ENCODE data around the gene MEGF6. TPM values are rescaled to one million over a fixed set of nuclear protein-coding genes. Genes with fewer than 3 reads are reported as not detected.

MEGF6 gene
- total RNA-seq, 1 experiment from 2014 or later = 21.3 TPM

- H4K8ac ChIP-seq (replicated peaks; ENCODE audit: insufficient read length, low read depth, low read length) = no peak overlapping the region
- H2BK5ac ChIP-seq (ENCODE audit: insufficient read length, low read length) = no peak overlapping the region
- H3K27me3 Mint-ChIP-seq (ENCODE audit: low read depth) = peaks cover 2% of the 10 kb centered on the region; the same call in 1 of the 2 replicates
- no peak for TF ChIP-seq CTCF (conservative IDR thresholded peaks at IDR 0.05)
- H3K27me3 ChIP-seq (ENCODE audit: insufficient read depth, low read length) = no peaks in the 10 kb centered on the region
- no peak overlapping the region for H3T11ph ChIP-seq (ENCODE audit: low read length)
- H4K20me1 ChIP-seq (ENCODE audit: control insufficient read depth, insufficient read depth, insufficient read length) = no peaks in the 10 kb centered on the region
- H3K9me3 Mint-ChIP-seq = no peaks in the 10 kb centered on the region
- H3K14ac ChIP-seq (ENCODE audit: insufficient read depth, low read length) = no peak overlapping the region
- H3K4me3 Mint-ChIP-seq = no peak overlapping the region
- H2BK120ac ChIP-seq (ENCODE audit: low read depth, low read length, poor library complexity, severe bottlenecking) = no peak overlapping the region
- no peak overlapping the region for H2AK5ac ChIP-seq (ENCODE audit: insufficient read length, low read length)
- H3K36me3 Mint-ChIP-seq (ENCODE audit: insufficient read depth in 1 of 3, low read depth in 3 of 3) = no peaks in the 10 kb centered on the region
- no peak overlapping the region for H3K9ac ChIP-seq (ENCODE audit: extremely low read depth, insufficient read length, low read length)
- H3K27ac ChIP-seq (ENCODE audit: insufficient read length, low read depth, low read length) = no peak overlapping the region
- no peaks in the 10 kb centered on the region for H3K9me3 ChIP-seq (ENCODE audit: control insufficient read depth, low read depth, low read length)
- no peak overlapping the region for H3K4me2 ChIP-seq (ENCODE audit: insufficient read depth, insufficient read length, low read length)
- H2BK15ac ChIP-seq (ENCODE audit: low read depth, low read length) = no peak overlapping the region
- H3K79me2 ChIP-seq (ENCODE audit: insufficient read depth, low read length) = no peaks in the 10 kb centered on the region
- no peak overlapping the region for H3K4ac ChIP-seq (ENCODE audit: low read depth, low read length)
- no peak overlapping the region for H4K91ac ChIP-seq (ENCODE audit: insufficient read length, low read depth, low read length)
- no peaks in the 10 kb centered on the region for H3K4me1 Mint-ChIP-seq
- no peak overlapping the region for H4K5ac ChIP-seq (ENCODE audit: insufficient read length, low read depth, low read length)
- H3K4me1 ChIP-seq (ENCODE audit: insufficient read depth, low read length) = no peaks in the 10 kb centered on the region
- no peaks in the 10 kb centered on the region for H3K79me1 ChIP-seq (ENCODE audit: insufficient read depth, low read depth, low read length, poor library complexity, severe bottlenecking)
- H2BK20ac ChIP-seq (ENCODE audit: low read depth, low read length, poor library complexity, severe bottlenecking) = no peak overlapping the region
- no CpG with 5 or more reads among the region's 18 CpGs for WGBS (ENCODE audit: extremely low coverage, insufficient read length, low lambda C conversion rate)
- H2AFZ ChIP-seq (ENCODE audit: low read length) = no peak overlapping the region
- no peak overlapping the region for H3K23ac ChIP-seq (ENCODE audit: insufficient read length, low read depth, low read length)
- H3K18ac ChIP-seq (ENCODE audit: insufficient read length, low read depth, low read length) = no peak overlapping the region
- DNase-seq = no peak
- no peak overlapping the region; a peak in 1 of 7 replicates for H3K27ac Mint-ChIP-seq
- no peaks in the 10 kb centered on the region for H3K23me2 ChIP-seq (ENCODE audit: insufficient read length, low read depth, low read length, poor library complexity, severe bottlenecking)
- H3K56ac ChIP-seq (ENCODE audit: insufficient read length, low read depth, low read length) = no peak overlapping the region
- no peak overlapping the region for H2BK12ac ChIP-seq (ENCODE audit: insufficient read length, low read depth, low read length)
Measured at GRCh38 chr1:3557366-3557765, 53.9 kb downstream of the MEGF6 start.
